Lower leg skin (tissue), 4 donors: ENCODE measurements around the gene RAB3C. TPM values are rescaled to one million over a fixed set of nuclear protein-coding genes. Genes with fewer than 3 reads are reported as not detected.

ENCODE experiments used
- DNase-seq, 2 donors: peaks; one replicate each; pipeline ENCODE4 v3.0.0-alpha.2; 2019; ENCODE audit warnings: low spot score in 2 of 2
- H3K4me3 ChIP-seq: fragments of 200-600 bp; sonication (generic); 2 replicates; pipeline ENCODE4 v1.5.1; 2017; ENCODE audit warnings: mild to moderate bottlenecking, low read depth; ENCODE audit not compliant: poor library complexity, severe bottlenecking
- POLR2A ChIP-seq, 2 donors: fragments of 450-650 bp; IDR thresholded peaks; one replicate each; pipeline ENCODE4 v1.6.1; 2016 to 2017; ENCODE audit warnings: antibody characterized with exemption in 2 of 2, mild to moderate bottlenecking in 1 of 2, moderate library complexity in 1 of 2
- WGBS, 2 donors: methylation state at CpG; one replicate each; pipeline ENCODE4 v1.1.5; 2018; 5-methylcytosine and 5-hydroxymethylcytosine counted together
- intact Hi-C: fragments of 100-400 bp; cut with DNase I; formaldehyde crosslinking; loops from one replicate; pipeline ENCODE4 v1.15.0; 2023; ENCODE audit warnings: low total_unique reads
- total RNA-seq, 4 donors: library from RNA; depleted of rRNA; stranded (reverse); fragments of >200 nt; gene quantifications; one replicate each; pipeline ENCODE4 v1.1.0, GENCODE V29; 2016
- TF ChIP-seq, protein P1 (sequence below), 3 donors: fragments of 450-650 bp; IDR thresholded peaks; one replicate each; pipeline ENCODE4 v1.5.1; 2016; ENCODE audit warnings: antibody characterized with exemption in 3 of 3, mild to moderate bottlenecking in 3 of 3, moderate library complexity in 2 of 3

Gene RAB3C
- total RNA-seq, 4 donors from 2014 or later = 0.04 to 1.2 (median 0.14) TPM

DNA sequence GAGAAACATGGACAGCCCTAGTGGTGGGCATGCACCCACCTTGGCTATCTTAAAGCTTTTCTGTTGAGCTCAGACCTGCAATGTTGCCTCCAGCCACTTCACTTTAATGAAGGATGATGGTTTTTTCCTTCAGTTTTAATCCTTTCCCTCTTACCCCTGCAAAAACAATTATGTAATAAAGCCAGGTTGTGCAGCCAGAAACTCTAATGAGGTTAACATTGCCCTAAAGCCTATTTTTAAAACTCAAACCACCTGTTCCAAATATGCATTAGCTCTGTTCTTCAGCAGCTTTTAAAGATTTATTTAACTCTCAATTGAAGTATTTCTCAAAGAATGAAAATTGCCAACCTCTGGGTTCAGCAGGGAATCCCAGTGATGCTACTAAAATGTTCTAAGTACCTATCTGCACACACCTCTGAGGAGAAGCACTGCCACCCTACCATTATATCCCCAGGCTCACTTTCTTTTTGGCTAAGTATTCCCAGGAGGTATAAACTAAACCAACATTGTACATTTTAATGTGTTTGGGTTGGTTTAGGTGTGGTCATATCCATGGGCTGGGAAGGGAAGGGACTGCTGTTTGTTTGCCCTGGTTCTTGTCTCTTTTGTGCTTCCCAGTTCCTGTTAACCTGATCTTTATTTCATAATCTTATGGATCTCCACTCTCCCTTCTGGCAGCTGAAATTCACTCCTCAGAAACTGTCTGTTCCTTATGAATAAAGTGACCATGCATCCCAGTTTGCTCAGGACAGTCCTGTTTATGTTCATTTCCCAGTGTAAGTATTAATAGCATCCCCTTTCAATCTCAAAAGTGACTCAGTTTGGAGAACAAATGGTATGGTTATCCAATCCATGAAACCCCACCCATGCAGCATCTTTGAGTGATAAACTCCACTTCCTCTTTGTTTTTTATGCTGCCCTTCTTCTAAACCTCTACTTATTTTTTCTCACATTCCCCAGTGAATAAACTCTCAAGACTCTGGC lies 251.7 kb downstream of the RAB3C start:
- DNase-seq = no peak
- no peak for TF ChIP-seq POLR2A (IDR thresholded peaks at IDR 0.05)
- TF ChIP-seq, protein P1, sequence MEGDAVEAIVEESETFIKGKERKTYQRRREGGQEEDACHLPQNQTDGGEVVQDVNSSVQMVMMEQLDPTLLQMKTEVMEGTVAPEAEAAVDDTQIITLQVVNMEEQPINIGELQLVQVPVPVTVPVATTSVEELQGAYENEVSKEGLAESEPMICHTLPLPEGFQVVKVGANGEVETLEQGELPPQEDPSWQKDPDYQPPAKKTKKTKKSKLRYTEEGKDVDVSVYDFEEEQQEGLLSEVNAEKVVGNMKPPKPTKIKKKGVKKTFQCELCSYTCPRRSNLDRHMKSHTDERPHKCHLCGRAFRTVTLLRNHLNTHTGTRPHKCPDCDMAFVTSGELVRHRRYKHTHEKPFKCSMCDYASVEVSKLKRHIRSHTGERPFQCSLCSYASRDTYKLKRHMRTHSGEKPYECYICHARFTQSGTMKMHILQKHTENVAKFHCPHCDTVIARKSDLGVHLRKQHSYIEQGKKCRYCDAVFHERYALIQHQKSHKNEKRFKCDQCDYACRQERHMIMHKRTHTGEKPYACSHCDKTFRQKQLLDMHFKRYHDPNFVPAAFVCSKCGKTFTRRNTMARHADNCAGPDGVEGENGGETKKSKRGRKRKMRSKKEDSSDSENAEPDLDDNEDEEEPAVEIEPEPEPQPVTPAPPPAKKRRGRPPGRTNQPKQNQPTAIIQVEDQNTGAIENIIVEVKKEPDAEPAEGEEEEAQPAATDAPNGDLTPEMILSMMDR (IDR thresholded peaks at IDR 0.05) = no peak
- H3K4me3 ChIP-seq = no peak overlapping the region
- intact Hi-C loops = no loop called here

- intact Hi-C loops = no loop called here
- TF ChIP-seq, protein P1 (IDR thresholded peaks at IDR 0.05) = no peak
- TF ChIP-seq POLR2A (IDR thresholded peaks at IDR 0.05) = no peak
- 70 to 74% methylated on average over 3 of the region's 3 CpGs for WGBS, 2 donors
- no peak for DNase-seq
- no peak overlapping the region for H3K4me3 ChIP-seq
These were observed 253.5 kb downstream of the RAB3C start for GRCh38 chr5:58836351-58836750.

DNA sequence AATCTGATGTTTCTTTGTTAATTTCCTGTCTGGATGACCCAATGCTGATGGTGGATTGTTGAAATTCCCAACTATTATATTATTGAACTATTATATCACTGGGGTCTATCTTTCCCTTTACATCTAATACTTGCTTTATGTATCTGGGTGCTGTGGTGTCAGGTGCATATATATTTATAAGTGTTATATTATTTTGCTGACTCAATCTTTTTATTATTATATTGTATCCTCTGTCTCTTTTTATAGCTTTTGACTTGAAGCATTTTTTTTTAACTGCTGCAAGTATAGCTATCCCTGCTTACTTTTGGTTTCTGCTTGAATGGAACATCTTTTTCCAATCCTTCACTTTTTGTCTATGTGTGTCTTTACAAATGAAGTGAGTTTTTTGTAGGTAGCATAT lies 255.9 kb downstream of the RAB3C start:
- intact Hi-C loops = no loop called here
- no peak for DNase-seq
- H3K4me3 ChIP-seq = no peak overlapping the region
- TF ChIP-seq, protein P1 (IDR thresholded peaks at IDR 0.05) = no peak
- no peak for TF ChIP-seq POLR2A (IDR thresholded peaks at IDR 0.05)

GRCh38 chr5:58842852-58843251 lies 260.0 kb downstream of the RAB3C start:
- intact Hi-C loops = no loop called here
- H3K4me3 ChIP-seq = no peak overlapping the region
- DNase-seq = no peak
- TF ChIP-seq POLR2A (IDR thresholded peaks at IDR 0.05) = no peak
- TF ChIP-seq, protein P1 (IDR thresholded peaks at IDR 0.05) = no peak
- WGBS, 2 donors = 92% methylated on average over 2 of the region's 2 CpGs

DNA sequence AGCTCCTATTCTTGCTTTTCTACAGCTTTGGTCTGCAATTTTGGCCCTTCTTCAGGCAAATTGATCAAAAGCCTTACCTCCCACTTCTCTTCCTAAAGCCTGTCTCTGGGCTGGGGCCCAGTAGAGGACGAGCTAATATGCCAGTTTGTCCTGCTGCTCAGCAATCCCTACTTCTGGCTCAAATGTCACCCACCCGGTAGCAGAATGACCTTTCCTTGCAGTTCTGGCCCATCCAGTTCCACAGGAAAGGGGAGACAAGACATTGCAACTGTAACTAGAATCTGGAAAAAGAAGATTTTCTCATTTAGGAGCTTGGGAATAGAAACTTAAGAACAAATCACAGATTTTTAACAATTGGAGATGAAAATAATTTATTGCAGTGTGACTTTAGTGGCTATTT lies 261.5 kb downstream of the RAB3C start:
- TF ChIP-seq, protein P1 (IDR thresholded peaks at IDR 0.05) = no peak
- TF ChIP-seq POLR2A (IDR thresholded peaks at IDR 0.05) = no peak
- 44 to 47% methylated on average over 2 of the region's 2 CpGs for WGBS, 2 donors
- intact Hi-C loops = no loop called here
- no peak for DNase-seq
- H3K4me3 ChIP-seq = no peak overlapping the region
